Gastroesophageal sphincter (tissue), 3 donors: Measurements from ENCODE around the gene DIP2C.

Experiments used
- CTCF ChIP-seq, 4 experiments: fragments of 200-600 bp in 2 of 4; fragments of 450-650 bp in 2 of 4; sonication (generic) in 1 of 4; IDR thresholded peaks; one replicate each; pipeline ENCODE4 v1.5.1; 2017 to 2019; ENCODE audit warnings: antibody characterized with exemption in 4 of 4, mild to moderate bottlenecking in 2 of 4, moderate library complexity in 2 of 4
- POLR2A ChIP-seq, 2 donors: fragments of 450-650 bp; IDR thresholded peaks; one replicate each; pipeline ENCODE4 v1.6.1; 2017; ENCODE audit warnings: antibody characterized with exemption in 2 of 2, mild to moderate bottlenecking in 2 of 2, moderate library complexity in 1 of 2
- POLR2AphosphoS5 ChIP-seq: sonication (generic); formaldehyde crosslinking; IDR thresholded peaks from one replicate; pipeline ENCODE4 v1.6.1; 2017; ENCODE audit warnings: antibody characterized with exemption

- TF ChIP-seq CTCF (IDR thresholded peaks at IDR 0.05), result no peak
- no peak for TF ChIP-seq POLR2A (IDR thresholded peaks at IDR 0.05)
- TF ChIP-seq POLR2AphosphoS5, result no peak
These were observed 26.6 kb downstream of the DIP2C start for GRCh38 chr10:662686-663465.
